H9 (cell line): Measurements from ENCODE around the gene ERCC2. TPM values are rescaled to one million over a fixed set of nuclear protein-coding genes. Genes with fewer than 3 reads are reported as not detected.

ENCODE experiments used
- DNase-seq: peaks from one replicate; pipeline ENCODE4 v3.0.0-alpha.2; 2017
- H2AFZ ChIP-seq: one replicate; pipeline ENCODE4 v1.6.1; 2013; ENCODE audit warnings: mild to moderate bottlenecking, low read length, control low read depth, moderate library complexity
- H2AK5ac ChIP-seq: 2 replicates; pipeline ENCODE4 v1.6.1; 2013; ENCODE audit warnings: low read length, control low read depth, mixed read lengths; ENCODE audit not compliant: insufficient read length
- H2BK120ac ChIP-seq: one replicate; pipeline ENCODE4 v1.6.1; 2013; ENCODE audit warnings: low read depth, mild to moderate bottlenecking, low read length, control low read depth, inconsistent platforms; ENCODE audit not compliant: poor library complexity, severe bottlenecking
- H2BK12ac ChIP-seq: 2 replicates; pipeline ENCODE4 v1.6.1; 2013; ENCODE audit warnings: low read length, control low read depth, mixed read lengths, low read depth; ENCODE audit not compliant: insufficient read length
- H2BK15ac ChIP-seq: 2 replicates; pipeline ENCODE4 v1.6.1; 2013; ENCODE audit warnings: low read depth, low read length, control low read depth
- H2BK20ac ChIP-seq: one replicate; pipeline ENCODE4 v1.6.1; 2013; ENCODE audit warnings: low read depth, mild to moderate bottlenecking, low read length, control low read depth, inconsistent platforms; ENCODE audit not compliant: poor library complexity, severe bottlenecking
- H2BK5ac ChIP-seq: 2 replicates; pipeline ENCODE4 v1.6.1; 2013; ENCODE audit warnings: low read length, control low read depth, mixed read lengths; ENCODE audit not compliant: insufficient read length
- H3K14ac ChIP-seq: 2 replicates; pipeline ENCODE4 v1.6.1; 2013; ENCODE audit warnings: low read length, control low read depth; ENCODE audit not compliant: insufficient read depth
- H3K18ac ChIP-seq: 2 replicates; pipeline ENCODE4 v1.6.1; 2013; ENCODE audit warnings: low read depth, mild to moderate bottlenecking, mixed read lengths, low read length, control low read depth; ENCODE audit not compliant: insufficient read length
- H3K23ac ChIP-seq: 2 replicates; pipeline ENCODE4 v1.6.1; 2013; ENCODE audit warnings: low read length, control low read depth, mixed read lengths, low read depth; ENCODE audit not compliant: insufficient read length
- H3K23me2 ChIP-seq: 2 replicates; pipeline ENCODE4 v1.6.1; 2013; ENCODE audit warnings: low read depth, mild to moderate bottlenecking, mixed read lengths, low read length, control low read depth; ENCODE audit not compliant: insufficient read length, poor library complexity, severe bottlenecking
- H3K27ac ChIP-seq: 2 replicates; pipeline ENCODE4 v1.5.1; 2013; ENCODE audit warnings: low read length, control low read depth, mixed read lengths, low read depth; ENCODE audit not compliant: insufficient read length
- H3K27me3 ChIP-seq: 2 replicates; pipeline ENCODE4 v1.6.1; 2013; ENCODE audit warnings: low read length, control low read depth, inconsistent platforms; ENCODE audit not compliant: insufficient read depth
- H3K4ac ChIP-seq: 2 replicates; pipeline ENCODE4 v1.6.1; 2013; ENCODE audit warnings: low read depth, mild to moderate bottlenecking, control low read depth, inconsistent platforms, low read length, moderate library complexity
- H3K4me1 ChIP-seq: 2 replicates; pipeline ENCODE4 v1.6.1; 2013; ENCODE audit warnings: low read length, control low read depth, inconsistent platforms; ENCODE audit not compliant: insufficient read depth
- H3K4me2 ChIP-seq: 2 replicates; pipeline ENCODE4 v1.6.1; 2013; ENCODE audit warnings: low read length, control low read depth, mixed read lengths; ENCODE audit not compliant: insufficient read length, insufficient read depth
- H3K56ac ChIP-seq: 2 replicates; pipeline ENCODE4 v1.6.1; 2013; ENCODE audit warnings: low read depth, mild to moderate bottlenecking, mixed read lengths, low read length, control low read depth; ENCODE audit not compliant: insufficient read length
- H3K79me1 ChIP-seq: 2 replicates; pipeline ENCODE4 v1.6.1; 2013; ENCODE audit warnings: low read depth, mild to moderate bottlenecking, moderate library complexity, low read length, control low read depth, inconsistent platforms; ENCODE audit not compliant: insufficient read depth, poor library complexity, severe bottlenecking
- H3K79me2 ChIP-seq: 2 replicates; pipeline ENCODE4 v1.6.1; 2013; ENCODE audit warnings: low read length, control low read depth, inconsistent platforms; ENCODE audit not compliant: insufficient read depth
- H3K9ac ChIP-seq: 2 replicates; pipeline ENCODE4 v1.6.1; 2013; ENCODE audit warnings: low read length, control low read depth, mixed read lengths; ENCODE audit not compliant: insufficient read length; ENCODE audit errors: extremely low read depth
- H3K9me3 ChIP-seq: one replicate; pipeline ENCODE4 v1.6.1; 2013; ENCODE audit warnings: low read depth, low read length, inconsistent platforms; ENCODE audit not compliant: control insufficient read depth
- H3T11ph ChIP-seq: one replicate; pipeline ENCODE4 v1.6.1; 2013; ENCODE audit warnings: mild to moderate bottlenecking, low read length, control low read depth, inconsistent platforms
- H4K20me1 ChIP-seq: one replicate; pipeline ENCODE4 v1.6.1; 2013; ENCODE audit not compliant: control insufficient read depth, insufficient read length, insufficient read depth
- H4K5ac ChIP-seq: 2 replicates; pipeline ENCODE4 v1.6.1; 2013; ENCODE audit warnings: low read depth, mild to moderate bottlenecking, mixed read lengths, low read length, control low read depth; ENCODE audit not compliant: insufficient read length
- H4K8ac ChIP-seq: replicated peaks from 2 replicates; pipeline ENCODE4 v1.6.1; 2013; ENCODE audit warnings: low read length, control low read depth, mixed read lengths, low read depth; ENCODE audit not compliant: insufficient read length
- H4K91ac ChIP-seq: 2 replicates; pipeline ENCODE4 v1.6.1; 2013; ENCODE audit warnings: low read depth, mild to moderate bottlenecking, moderate library complexity, mixed read lengths, low read length, control low read depth; ENCODE audit not compliant: insufficient read length
- H3K27ac Mint-ChIP-seq, 3 experiments: 2 replicates in 2 of 3; 3 replicates in 1 of 3; pipeline ENCODE4 v1.8.0; 2020 to 2021; ENCODE audit warnings: mixed read lengths in 3 of 3, mild to moderate bottlenecking in 1 of 3, moderate library complexity in 1 of 3
- H3K27me3 Mint-ChIP-seq: 2 replicates; pipeline ENCODE4 v1.8.0; 2021; ENCODE audit warnings: low read depth, mild to moderate bottlenecking, moderate library complexity, mixed read lengths
- H3K36me3 Mint-ChIP-seq, 3 experiments: 2 replicates in 2 of 3; 3 replicates in 1 of 3; pipeline ENCODE4 v1.8.0; 2020 to 2021; ENCODE audit warnings: low read depth in 3 of 3, mixed read lengths in 3 of 3; ENCODE audit not compliant: insufficient read depth in 1 of 3
- H3K4me1 Mint-ChIP-seq, 2 experiments: 2 replicates each; pipeline ENCODE4 v1.8.0; 2020; ENCODE audit warnings: mixed read lengths in 2 of 2
- H3K4me3 Mint-ChIP-seq, 2 experiments: 2 replicates in 1 of 2; 3 replicates in 1 of 2; pipeline ENCODE4 v1.8.0; 2020 to 2021; ENCODE audit warnings: mild to moderate bottlenecking in 2 of 2, mixed read lengths in 2 of 2, moderate library complexity in 1 of 2
- H3K9me3 Mint-ChIP-seq, 2 experiments: 2 replicates in 1 of 2; 3 replicates in 1 of 2; pipeline ENCODE4 v1.8.0; 2020; ENCODE audit warnings: mild to moderate bottlenecking in 2 of 2, mixed read lengths in 2 of 2, moderate library complexity in 1 of 2
- CTCF ChIP-seq: fragments of 200-600 bp; sonication (generic); conservative IDR thresholded peaks from 3 replicates; pipeline ENCODE4 v1.8.0; 2021; ENCODE audit warnings: antibody characterized with exemption, mild to moderate bottlenecking
- WGBS: extraction: QIAGEN DNeasy Blood & Tissue Kit; methylation state at CpG from one replicate; pipeline ENCODE4 v1.1.7; 2013; ENCODE audit warnings: missing lambda C conversion rate, low lambda C conversion rate, mixed read lengths; ENCODE audit not compliant: insufficient read length; ENCODE audit errors: extremely low coverage; 5-methylcytosine and 5-hydroxymethylcytosine counted together
- total RNA-seq: library from RNA; stranded (reverse); gene quantifications from 2 replicates; pipeline ENCODE4 v1.2.1, GENCODE V29; 2021

The ERCC2 gene
- total RNA-seq, 1 experiment from 2014 or later: 98.7 TPM

- Histone ChIP-seq H2AK5ac (no peak overlapping the region), H3T11ph (no peak overlapping the region), H4K8ac (no peak overlapping the region), H3K9ac (no peak overlapping the region), H3K4me1 (0 out of 2 replicates have a peak, but pooled peaks cover 2% of the 10 kb centered on the region), H2BK15ac (no peak overlapping the region), H2BK20ac (no peak overlapping the region), H2AFZ (no peak overlapping the region), H3K4me2 (no peak overlapping the region), H3K23ac (no peak overlapping the region), H3K27ac (no peak overlapping the region), H3K18ac (no peak overlapping the region), H4K20me1 (peaks cover 2% of the 10 kb centered on the region), H3K79me2 (no peaks in the 10 kb centered on the region), H3K14ac (no peak overlapping the region), H4K5ac (no peak overlapping the region), H3K27me3 (no peaks in the 10 kb centered on the region; the same call in 1 of the 2 replicates), H3K79me1 (no peaks in the 10 kb centered on the region), H4K91ac (no peak overlapping the region), H3K56ac (no peak overlapping the region), H3K9me3 (no peaks in the 10 kb centered on the region), H2BK12ac (no peak overlapping the region), H2BK120ac (no peak overlapping the region), H2BK5ac (no peak overlapping the region), H3K4ac (no peak overlapping the region), H3K23me2 (peaks cover 3% of the 10 kb centered on the region)
- WGBS: no CpG with 5 or more reads among the region's 27 CpGs
- peak; percentile 39; the same call in 2 of the 3 replicates for TF ChIP-seq CTCF
- peak; percentile 75 for DNase-seq
- peaks cover 2% of the 10 kb centered on the region for H3K27me3 Mint-ChIP-seq
- no peak overlapping the region for H3K4me3 Mint-ChIP-seq
- no peak overlapping the region for H3K27ac Mint-ChIP-seq
- H3K4me1 Mint-ChIP-seq: peaks cover 8 to 20% of the 10 kb centered on the region in 2 experiments; a peak in 3 of 4 replicates
- peaks cover 12 to 25% (median 21%) of the 10 kb centered on the region in 3 experiments; a peak in 6 of 7 replicates for H3K36me3 Mint-ChIP-seq
- H3K9me3 Mint-ChIP-seq: no peaks in the 10 kb centered on the region
These were observed 23.9 kb downstream of the ERCC2 start for GRCh38 chr19:45346449-45346848.
